ENCODE measurements around the gene SGMS2.

SGMS2 gene

GRCh38 chr4:107863850-107864371 lies 39.2 kb downstream of the SGMS2 start:
- in situ Hi-C loops (cut with MboI; ENCODE audit: low sequenced_read_pairs), result no loop called here

- in situ Hi-C loops (cut with MboI; ENCODE audit: low sequenced_read_pairs), result no loop called here
Measured at GRCh38 chr4:107866726-107867125, 42.0 kb downstream of the SGMS2 start.

- in situ Hi-C loops (cut with MboI; ENCODE audit: low sequenced_read_pairs), result no loop called here
Measured at GRCh38 chr4:107870236-107870635, 45.5 kb downstream of the SGMS2 start.

GRCh38 chr4:107870916-107871786 lies 46.4 kb downstream of the SGMS2 start:
- in situ Hi-C loops (cut with MboI; ENCODE audit: low sequenced_read_pairs), result no loop called here

- in situ Hi-C loops (cut with MboI; ENCODE audit: low sequenced_read_pairs), result no loop called here
Measured at GRCh38 chr4:107874024-107874423, 49.3 kb downstream of the SGMS2 start.

- in situ Hi-C loops (cut with MboI; ENCODE audit: low sequenced_read_pairs), result no loop called here
Measured at GRCh38 chr4:107876099-107876498, 51.4 kb downstream of the SGMS2 start.

- in situ Hi-C loops (cut with MboI; ENCODE audit: low sequenced_read_pairs), result no loop called here
Measured at GRCh38 chr4:107877361-107877760, 52.6 kb downstream of the SGMS2 start.

GRCh38 chr4:107885865-107886264 lies 61.1 kb downstream of the SGMS2 start:
- in situ Hi-C loops (cut with MboI; ENCODE audit: low sequenced_read_pairs), result no loop called here

- in situ Hi-C loops (cut with MboI; ENCODE audit: low sequenced_read_pairs), result no loop called here
Measured at GRCh38 chr4:107888237-107888636, 63.5 kb downstream of the SGMS2 start.

- in situ Hi-C loops (cut with MboI; ENCODE audit: low sequenced_read_pairs), result no loop called here
Measured at GRCh38 chr4:107890779-107891178, 66.0 kb downstream of the SGMS2 start.

- in situ Hi-C loops (cut with MboI; ENCODE audit: low sequenced_read_pairs), result no loop called here
Measured at GRCh38 chr4:107891299-107891698, 66.6 kb downstream of the SGMS2 start.

GRCh38 chr4:107893171-107894137 lies 68.7 kb downstream of the SGMS2 start:
- in situ Hi-C loops (cut with MboI; ENCODE audit: low sequenced_read_pairs), result no loop called here

- in situ Hi-C loops (cut with MboI; ENCODE audit: low sequenced_read_pairs), result no loop called here
Measured at GRCh38 chr4:107894138-107894603, 69.4 kb downstream of the SGMS2 start.

- in situ Hi-C loops (cut with MboI; ENCODE audit: low sequenced_read_pairs), result no loop called here
Measured at GRCh38 chr4:107896158-107896645, 71.5 kb downstream of the SGMS2 start.

GRCh38 chr4:107896646-107897045 lies 71.9 kb downstream of the SGMS2 start:
- in situ Hi-C loops (cut with MboI; ENCODE audit: low sequenced_read_pairs), result no loop called here

GRCh38 chr4:107897823-107898222 lies 73.1 kb downstream of the SGMS2 start:
- in situ Hi-C loops (cut with MboI; ENCODE audit: low sequenced_read_pairs), result no loop called here

- in situ Hi-C loops (cut with MboI; ENCODE audit: low sequenced_read_pairs), result no loop called here
Measured at GRCh38 chr4:107900067-107900466, 75.3 kb downstream of the SGMS2 start.

- in situ Hi-C loops (cut with MboI; ENCODE audit: low sequenced_read_pairs), result no loop called here
Measured at GRCh38 chr4:107900508-107900907, 75.8 kb downstream of the SGMS2 start.

GRCh38 chr4:107901213-107901934 lies 76.6 kb downstream of the SGMS2 start:
- in situ Hi-C loops (cut with MboI; ENCODE audit: low sequenced_read_pairs), result no loop called here

GRCh38 chr4:107902715-107903114 lies 78.0 kb downstream of the SGMS2 start:
- in situ Hi-C loops (cut with MboI; ENCODE audit: low sequenced_read_pairs), result no loop called here

Data from HL-60/S4 (cell line).